ENCODE results near the gene MEIOB.

MEIOB gene

GRCh38 chr16:1884155-1884760, 12.3 kb upstream of the MEIOB start:
- no peak for TF ChIP-seq POLR2AphosphoS5 (IDR thresholded peaks at IDR 0.05; ENCODE audit: low read depth, low read length)

GRCh38 chr16:1879477-1879876, 7.5 kb upstream of the MEIOB start:
- no peak for TF ChIP-seq TAF1 (IDR thresholded peaks at IDR 0.05; ENCODE audit: borderline replicate concordance, insufficient read depth, low read length)
- TF ChIP-seq FOXP2 (optimal IDR thresholded peaks at IDR 0.05; ENCODE audit: borderline replicate concordance, extremely low read depth, extremely low read length, insufficient read depth) = no peak

DNA sequence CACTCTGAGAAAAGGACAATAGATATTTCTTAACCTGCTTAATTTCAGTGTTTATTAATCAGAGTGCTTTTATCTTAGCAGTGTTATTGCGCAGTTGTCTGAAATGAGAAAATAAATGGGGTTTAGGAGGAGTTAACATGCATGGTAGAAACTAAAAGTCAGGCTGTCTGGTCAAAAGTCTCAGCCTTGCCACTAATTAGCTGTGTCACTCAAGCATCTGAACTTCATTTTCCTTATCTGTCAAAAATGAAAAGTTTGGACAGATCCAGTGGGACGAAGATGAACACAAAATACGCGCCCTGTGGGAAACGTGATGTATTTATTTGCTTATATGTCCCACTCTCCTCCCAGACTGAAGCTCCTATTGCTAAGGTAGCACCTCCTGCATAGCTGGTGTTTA, 6.3 kb upstream of the MEIOB start:
- no peak for TF ChIP-seq SIN3A (IDR thresholded peaks at IDR 0.05; ENCODE audit: borderline replicate concordance, insufficient read depth, low read length)
- TF ChIP-seq FOXP2 (optimal IDR thresholded peaks at IDR 0.05; ENCODE audit: borderline replicate concordance, extremely low read depth, extremely low read length, insufficient read depth) = no peak
- TF ChIP-seq POLR2AphosphoS5 (IDR thresholded peaks at IDR 0.05; ENCODE audit: low read depth, low read length) = no peak
- no peak for TF ChIP-seq TAF1 (IDR thresholded peaks at IDR 0.05; ENCODE audit: borderline replicate concordance, insufficient read depth, low read length)
- TF ChIP-seq, protein P1, sequence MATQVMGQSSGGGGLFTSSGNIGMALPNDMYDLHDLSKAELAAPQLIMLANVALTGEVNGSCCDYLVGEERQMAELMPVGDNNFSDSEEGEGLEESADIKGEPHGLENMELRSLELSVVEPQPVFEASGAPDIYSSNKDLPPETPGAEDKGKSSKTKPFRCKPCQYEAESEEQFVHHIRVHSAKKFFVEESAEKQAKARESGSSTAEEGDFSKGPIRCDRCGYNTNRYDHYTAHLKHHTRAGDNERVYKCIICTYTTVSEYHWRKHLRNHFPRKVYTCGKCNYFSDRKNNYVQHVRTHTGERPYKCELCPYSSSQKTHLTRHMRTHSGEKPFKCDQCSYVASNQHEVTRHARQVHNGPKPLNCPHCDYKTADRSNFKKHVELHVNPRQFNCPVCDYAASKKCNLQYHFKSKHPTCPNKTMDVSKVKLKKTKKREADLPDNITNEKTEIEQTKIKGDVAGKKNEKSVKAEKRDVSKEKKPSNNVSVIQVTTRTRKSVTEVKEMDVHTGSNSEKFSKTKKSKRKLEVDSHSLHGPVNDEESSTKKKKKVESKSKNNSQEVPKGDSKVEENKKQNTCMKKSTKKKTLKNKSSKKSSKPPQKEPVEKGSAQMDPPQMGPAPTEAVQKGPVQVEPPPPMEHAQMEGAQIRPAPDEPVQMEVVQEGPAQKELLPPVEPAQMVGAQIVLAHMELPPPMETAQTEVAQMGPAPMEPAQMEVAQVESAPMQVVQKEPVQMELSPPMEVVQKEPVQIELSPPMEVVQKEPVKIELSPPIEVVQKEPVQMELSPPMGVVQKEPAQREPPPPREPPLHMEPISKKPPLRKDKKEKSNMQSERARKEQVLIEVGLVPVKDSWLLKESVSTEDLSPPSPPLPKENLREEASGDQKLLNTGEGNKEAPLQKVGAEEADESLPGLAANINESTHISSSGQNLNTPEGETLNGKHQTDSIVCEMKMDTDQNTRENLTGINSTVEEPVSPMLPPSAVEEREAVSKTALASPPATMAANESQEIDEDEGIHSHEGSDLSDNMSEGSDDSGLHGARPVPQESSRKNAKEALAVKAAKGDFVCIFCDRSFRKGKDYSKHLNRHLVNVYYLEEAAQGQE (IDR thresholded peaks at IDR 0.05; ENCODE audit: insufficient read depth in 1 of 2, low read depth in 2 of 2, low read length in 2 of 2) = no peak

GRCh38 chr16:1877804-1878203, 5.8 kb upstream of the MEIOB start:
- TF ChIP-seq, protein P1 (IDR thresholded peaks at IDR 0.05; ENCODE audit: insufficient read depth in 1 of 2, low read depth in 2 of 2, low read length in 2 of 2) = no peak
- TF ChIP-seq FOXP2 (optimal IDR thresholded peaks at IDR 0.05; ENCODE audit: borderline replicate concordance, extremely low read depth, extremely low read length, insufficient read depth) = no peak
- no peak for TF ChIP-seq SIN3A (IDR thresholded peaks at IDR 0.05; ENCODE audit: borderline replicate concordance, insufficient read depth, low read length)
- TF ChIP-seq TAF1 (IDR thresholded peaks at IDR 0.05; ENCODE audit: borderline replicate concordance, insufficient read depth, low read length) = no peak
- TF ChIP-seq POLR2AphosphoS5 (IDR thresholded peaks at IDR 0.05; ENCODE audit: low read depth, low read length) = no peak

- no peak for TF ChIP-seq SIN3A (IDR thresholded peaks at IDR 0.05; ENCODE audit: borderline replicate concordance, insufficient read depth, low read length)
- no peak for TF ChIP-seq FOXP2 (optimal IDR thresholded peaks at IDR 0.05; ENCODE audit: borderline replicate concordance, extremely low read depth, extremely low read length, insufficient read depth)
- TF ChIP-seq POLR2AphosphoS5 (IDR thresholded peaks at IDR 0.05; ENCODE audit: low read depth, low read length) = no peak
- TF ChIP-seq, protein P1 (IDR thresholded peaks at IDR 0.05; ENCODE audit: insufficient read depth in 1 of 2, low read depth in 2 of 2, low read length in 2 of 2) = no peak
- TF ChIP-seq TAF1 (IDR thresholded peaks at IDR 0.05; ENCODE audit: borderline replicate concordance, insufficient read depth, low read length) = no peak
Measured at GRCh38 chr16:1877089-1877488, 5.1 kb upstream of the MEIOB start.

- TF ChIP-seq, protein P1 (IDR thresholded peaks at IDR 0.05; ENCODE audit: insufficient read depth in 1 of 2, low read depth in 2 of 2, low read length in 2 of 2) = no peak
- TF ChIP-seq TAF1 (IDR thresholded peaks at IDR 0.05; ENCODE audit: borderline replicate concordance, insufficient read depth, low read length) (no peak), POLR2AphosphoS5 (IDR thresholded peaks at IDR 0.05; ENCODE audit: low read depth, low read length) (no peak), FOXP2 (optimal IDR thresholded peaks at IDR 0.05; ENCODE audit: borderline replicate concordance, extremely low read depth, extremely low read length, insufficient read depth) (no peak), SIN3A (IDR thresholded peaks at IDR 0.05; ENCODE audit: borderline replicate concordance, insufficient read depth, low read length) (no peak)
Measured at GRCh38 chr16:1876468-1876867, 4.5 kb upstream of the MEIOB start.
